HepG2 (cell line): ENCODE results near the gene VEGFB. TPM values are rescaled to one million over a fixed set of nuclear protein-coding genes. Genes with fewer than 3 reads are reported as not detected.
A peak's percentile ranks its signal among the peaks of the same experiment; 100 is the strongest.

ENCODE experiments used
- BCLAF1 ChIP-seq: fragments of 450-650 bp; IDR thresholded peaks from 2 replicates; pipeline ENCODE4 v1.6.1; 2017; ENCODE audit warnings: mild to moderate bottlenecking
- DR1 ChIP-seq: sonication (generic); formaldehyde crosslinking; IDR thresholded peaks from 2 replicates; pipeline ENCODE4 v1.8.0; 2021; ENCODE audit warnings: mild to moderate bottlenecking, missing genetic modification reagents, inconsistent platforms
- HNF4A ChIP-seq: sonication (generic); formaldehyde crosslinking; IDR thresholded peaks from 2 replicates; pipeline ENCODE4 v1.4.0; 2020; ENCODE audit warnings: missing genetic modification reagents
- KDM2A ChIP-seq: sonication (generic); formaldehyde crosslinking; IDR thresholded peaks from 2 replicates; pipeline ENCODE4 v1.4.0; 2020; ENCODE audit warnings: low read depth, missing genetic modification reagents, borderline replicate concordance
- MAZ ChIP-seq, 2 experiments: sonication (generic) in 1 of 2; formaldehyde crosslinking in 1 of 2; IDR thresholded peaks; 2 replicates each; pipeline versions ENCODE4 v1.5.0 to v1.6.1; 2012 to 2020; ENCODE audit warnings: low read depth in 2 of 2, mild to moderate bottlenecking in 2 of 2, borderline replicate concordance in 1 of 2, improper control_type of control experiment in 1 of 2, low read length in 1 of 2, missing genetic modification reagents in 1 of 2, moderate library complexity in 1 of 2
- MBNL3 ChIP-seq: fragments of 250-450 bp; sonication (Bioruptor Pico); conservative IDR thresholded peaks from 2 replicates; pipeline ENCODE4 v1.8.0; 2022; ENCODE audit warnings: mild to moderate bottlenecking, inconsistent platforms
- MTF1 ChIP-seq: sonication (generic); formaldehyde crosslinking; IDR thresholded peaks from 2 replicates; pipeline ENCODE4 v1.5.0; 2020; ENCODE audit warnings: missing genetic modification reagents
- NAIF1 ChIP-seq: sonication (generic); formaldehyde crosslinking; IDR thresholded peaks from 2 replicates; pipeline ENCODE4 v1.5.0; 2020; ENCODE audit warnings: mild to moderate bottlenecking, missing genetic modification reagents, borderline replicate concordance
- PAWR ChIP-seq: sonication (generic); formaldehyde crosslinking; IDR thresholded peaks from 2 replicates; pipeline ENCODE4 v1.4.0; 2020; ENCODE audit warnings: missing genetic modification reagents, mild to moderate bottlenecking, borderline replicate concordance
- RORA ChIP-seq: sonication (generic); formaldehyde crosslinking; IDR thresholded peaks from 2 replicates; pipeline ENCODE4 v1.5.0; 2020; ENCODE audit warnings: mild to moderate bottlenecking, missing genetic modification reagents, moderate library complexity
- RXRA ChIP-seq: sonication (generic); formaldehyde crosslinking; IDR thresholded peaks from 2 replicates; pipeline ENCODE4 v1.5.1; 2020; ENCODE audit warnings: missing genetic modification reagents
- SIN3B ChIP-seq: fragments of 150-350 bp; IDR thresholded peaks from 2 replicates; pipeline ENCODE4 v1.6.1; 2014; ENCODE audit warnings: low read length
- ZBTB14 ChIP-seq: sonication (generic); formaldehyde crosslinking; IDR thresholded peaks from 2 replicates; pipeline ENCODE4 v1.4.0; 2020; ENCODE audit warnings: missing genetic modification reagents
- ZBTB2 ChIP-seq: sonication (generic); formaldehyde crosslinking; IDR thresholded peaks from 2 replicates; pipeline ENCODE4 v1.8.0; 2022; ENCODE audit warnings: low read depth, missing genetic modification reagents
- ZMAT3 ChIP-seq: sonication (generic); formaldehyde crosslinking; conservative IDR thresholded peaks from 2 replicates; pipeline ENCODE4 v1.7.0; 2021; ENCODE audit warnings: missing genetic modification reagents
- ZNF720 ChIP-seq: sonication (generic); formaldehyde crosslinking; IDR thresholded peaks from 2 replicates; pipeline ENCODE4 v1.4.0; 2020; ENCODE audit warnings: missing genetic modification reagents
- polyA plus RNA-seq, 8 experiments: library from polyadenylated mRNA; depleted of rRNA in 3 of 8; stranded (reverse) in 7 of 8; unstranded in 1 of 8; fragments of >200 nt; fragmentation: Illumina TruSeq in 4 of 8; extraction: Trizol in 4 of 8; gene quantifications; 2 replicates each; pipeline versions ENCODE4 v1.2.1 to v1.2.3, GENCODE V29; 2011 to 2016; ENCODE audit warnings: low read depth in 4 of 8, missing spikeins in 1 of 8, mixed read lengths in 1 of 8; ENCODE audit not compliant: insufficient read depth in 1 of 8
- total RNA-seq, 5 experiments: library from RNA; depleted of rRNA; stranded (reverse); fragments of >200 nt; fragmentation: Illumina TruSeq; extraction: Trizol; gene quantifications; 2 replicates each; pipeline ENCODE4 v1.2.3, GENCODE V29; 2016; ENCODE audit warnings: low read depth in 1 of 5

Gene VEGFB
- total and polyA plus RNA-seq, 2 of the 13 experiments (the other 11 are each of a cell fraction or from before 2014, with no cell fraction given) = 9.0 to 11.3 TPM

- TF ChIP-seq RXRA (CRISPR knock-in tag) = no peak; the same call in 1 of the 2 replicates
- TF ChIP-seq MTF1 (CRISPR knock-in tag) = no peak
- no peak for TF ChIP-seq ZNF720 (CRISPR knock-in tag)
- no peak for TF ChIP-seq ZBTB14 (CRISPR knock-in tag)
- TF ChIP-seq KDM2A (CRISPR knock-in tag) = peak; percentile 79
- TF ChIP-seq PAWR (CRISPR knock-in tag) = 0 out of 2 replicates have a peak, but pooled peaks have one; percentile 10
- TF ChIP-seq NAIF1 (CRISPR knock-in tag) = peak; percentile 96
- no peak for TF ChIP-seq ZBTB2
- 0 out of 2 replicates have a peak, but pooled peaks have one; percentile 52 for TF ChIP-seq MAZ (IDR thresholded peaks at IDR 0.05; ENCODE audit: borderline replicate concordance, low read depth, low read length)
- TF ChIP-seq MAZ (CRISPR knock-in tag; IDR thresholded peaks at IDR 0.05; ENCODE audit: low read depth) = no peak
- no peak for TF ChIP-seq MBNL3 (CRISPR knock-in tag)
- peak; percentile 25; the same call in 1 of the 2 replicates for TF ChIP-seq ZMAT3 (CRISPR knock-in tag)
- TF ChIP-seq SIN3B = no peak
- TF ChIP-seq HNF4A (CRISPR knock-in tag) = no peak
- 0 out of 2 replicates have a peak, but pooled peaks have one; percentile 25 for TF ChIP-seq DR1 (CRISPR knock-in tag)
- TF ChIP-seq RORA = no peak
- TF ChIP-seq BCLAF1 = no peak
These were observed 49.9 kb downstream of the VEGFB start, which contains the start of gene BAD (continued) for GRCh38 chr11:64284048-64284961.
